Prostate gland (tissue), 2 donors: Measurements from ENCODE around the gene PRICKLE2. TPM values are rescaled to one million over a fixed set of nuclear protein-coding genes. Genes with fewer than 3 reads are reported as not detected.

Source experiments
- DNase-seq: peaks from one replicate; pipeline ENCODE4 v3.0.0-alpha.2; 2019; ENCODE audit warnings: low spot score
- H3K27ac ChIP-seq, 2 donors: fragments of 200-600 bp; sonication (generic); 2 replicates each; pipeline ENCODE4 v1.5.1; 2017 to 2019
- H3K27me3 ChIP-seq: fragments of 200-600 bp; sonication (generic); replicated peaks from 2 replicates; pipeline ENCODE4 v1.5.1; 2019; ENCODE audit not compliant: insufficient read depth
- H3K36me3 ChIP-seq, 2 donors: fragments of 200-600 bp; sonication (generic); 1 replicate in 1 of 2; 2 replicates in 1 of 2; pipeline versions ENCODE4 v1.5.1 to v1.8.1; 2017 to 2019
- H3K4me1 ChIP-seq: fragments of 200-600 bp; sonication (generic); replicated peaks from 2 replicates; pipeline ENCODE4 v1.5.1; 2019
- H3K4me3 ChIP-seq, 2 donors: fragments of 200-600 bp; sonication (generic); 2 replicates each; pipeline ENCODE4 v1.5.1; 2017 to 2019
- H3K9me3 ChIP-seq: fragments of 200-600 bp; sonication (generic); 2 replicates; pipeline ENCODE4 v1.5.1; 2017
- POLR2A ChIP-seq: fragments of 450-650 bp; IDR thresholded peaks from one replicate; pipeline ENCODE4 v1.6.1; 2016; ENCODE audit warnings: antibody characterized with exemption, mild to moderate bottlenecking
- POLR2AphosphoS5 ChIP-seq: sonication (generic); formaldehyde crosslinking; IDR thresholded peaks from one replicate; pipeline ENCODE4 v1.6.1; 2017; ENCODE audit warnings: antibody characterized with exemption
- WGBS: methylation state at CpG from one replicate; pipeline ENCODE4 v1.1.5; 2018; 5-methylcytosine and 5-hydroxymethylcytosine counted together
- intact Hi-C: fragments of 100-400 bp; cut with DNase I; formaldehyde crosslinking; loops from one replicate; pipeline ENCODE4 v1.14.2; 2022
- total RNA-seq, 2 donors: library from RNA; depleted of rRNA; stranded (reverse); fragments of >200 nt; gene quantifications; one replicate each; pipeline ENCODE4 v1.1.0, GENCODE V29; 2016
- TF ChIP-seq, protein P1 (sequence below), 4 experiments: fragments of 200-600 bp in 2 of 4; fragments of 450-650 bp in 2 of 4; sonication (generic) in 2 of 4; IDR thresholded peaks; 1 replicate in 3 of 4; 2 replicates in 1 of 4; pipeline ENCODE4 v1.5.1; 2016 to 2019; ENCODE audit warnings: antibody characterized with exemption in 4 of 4, mild to moderate bottlenecking in 2 of 4, moderate library complexity in 2 of 4

The PRICKLE2 gene
- total RNA-seq, 2 donors from 2014 or later: 11.9 to 21.0 TPM

DNA sequence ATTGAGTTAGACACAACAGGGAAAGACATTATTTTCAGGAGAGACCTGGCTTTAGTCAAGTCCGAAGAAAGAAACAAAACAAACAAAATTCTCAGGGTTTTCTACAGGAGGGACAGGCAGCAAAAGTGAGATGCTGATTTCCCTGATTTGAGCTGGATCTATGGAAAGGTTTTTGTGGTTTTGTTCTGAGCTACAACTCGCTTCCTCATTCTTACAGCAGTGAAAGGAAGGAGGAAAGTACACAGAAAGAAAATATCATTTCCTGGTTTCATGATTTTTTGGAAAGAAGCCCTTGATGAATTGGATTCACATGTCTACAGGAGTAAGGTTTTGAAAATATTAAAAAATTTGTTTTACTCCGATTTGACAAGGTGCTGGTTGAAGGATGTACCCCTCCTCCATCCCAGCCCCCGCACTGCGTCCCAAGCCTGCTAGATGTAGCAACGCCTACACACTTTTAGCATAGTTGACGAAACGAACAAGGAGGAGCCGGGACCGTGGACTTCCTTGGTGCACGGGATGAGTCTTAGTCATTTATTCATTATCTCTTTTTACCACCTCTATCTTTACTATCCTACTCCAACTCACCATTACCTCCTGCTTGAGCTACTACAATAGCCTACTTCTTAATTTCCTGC, 10.8 kb downstream of the PRICKLE2 start:
- no peaks in the 10 kb centered on the region for H3K4me1 ChIP-seq
- no peaks in the 10 kb centered on the region for H3K9me3 ChIP-seq
- intact Hi-C loops: no loop called here
- H3K4me3 ChIP-seq: peak overlapping the region in 1 of 2 donors; percentile 6
- H3K36me3 ChIP-seq: no peaks in the 10 kb centered on the region
- TF ChIP-seq, protein P1, sequence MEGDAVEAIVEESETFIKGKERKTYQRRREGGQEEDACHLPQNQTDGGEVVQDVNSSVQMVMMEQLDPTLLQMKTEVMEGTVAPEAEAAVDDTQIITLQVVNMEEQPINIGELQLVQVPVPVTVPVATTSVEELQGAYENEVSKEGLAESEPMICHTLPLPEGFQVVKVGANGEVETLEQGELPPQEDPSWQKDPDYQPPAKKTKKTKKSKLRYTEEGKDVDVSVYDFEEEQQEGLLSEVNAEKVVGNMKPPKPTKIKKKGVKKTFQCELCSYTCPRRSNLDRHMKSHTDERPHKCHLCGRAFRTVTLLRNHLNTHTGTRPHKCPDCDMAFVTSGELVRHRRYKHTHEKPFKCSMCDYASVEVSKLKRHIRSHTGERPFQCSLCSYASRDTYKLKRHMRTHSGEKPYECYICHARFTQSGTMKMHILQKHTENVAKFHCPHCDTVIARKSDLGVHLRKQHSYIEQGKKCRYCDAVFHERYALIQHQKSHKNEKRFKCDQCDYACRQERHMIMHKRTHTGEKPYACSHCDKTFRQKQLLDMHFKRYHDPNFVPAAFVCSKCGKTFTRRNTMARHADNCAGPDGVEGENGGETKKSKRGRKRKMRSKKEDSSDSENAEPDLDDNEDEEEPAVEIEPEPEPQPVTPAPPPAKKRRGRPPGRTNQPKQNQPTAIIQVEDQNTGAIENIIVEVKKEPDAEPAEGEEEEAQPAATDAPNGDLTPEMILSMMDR (IDR thresholded peaks at IDR 0.05): no peak
- TF ChIP-seq POLR2AphosphoS5: peak; percentile 51
- peak overlapping the region; percentile 66 to 69 for H3K27ac ChIP-seq
- DNase-seq: no peak
- 62% methylated on average over 11 of the region's 11 CpGs for WGBS
- no peaks in the 10 kb centered on the region for H3K27me3 ChIP-seq

GRCh38 chr3:64213962-64214379, 11.3 kb downstream of the PRICKLE2 start:
- 18% methylated on average over 8 of the region's 8 CpGs for WGBS
- intact Hi-C loops: no loop called here
- peak overlapping the region in 1 of 2 donors; percentile 6 for H3K4me3 ChIP-seq

GRCh38 chr3:64213224-64213878, 11.9 kb downstream of the PRICKLE2 start:
- no peak overlapping the region for H3K4me3 ChIP-seq
- no peaks in the 10 kb centered on the region for H3K27me3 ChIP-seq
- DNase-seq: no peak
- peak overlapping the region; percentile 66 to 69 for H3K27ac ChIP-seq
- no peaks in the 10 kb centered on the region for H3K36me3 ChIP-seq
- intact Hi-C loops: no loop called here
- no peaks in the 10 kb centered on the region for H3K9me3 ChIP-seq
- no peaks in the 10 kb centered on the region for H3K4me1 ChIP-seq
- TF ChIP-seq POLR2AphosphoS5 (no peak), POLR2A (no peak)
- TF ChIP-seq, protein P1 (IDR thresholded peaks at IDR 0.05): no peak
- WGBS: 64% methylated on average over 9 of the region's 9 CpGs

More at GRCh38 chr3:64213962-64214379, 11.3 kb downstream of the PRICKLE2 start:
- DNase-seq: no peak
- no peaks in the 10 kb centered on the region for H3K36me3 ChIP-seq
- H3K9me3 ChIP-seq: no peaks in the 10 kb centered on the region
- H3K27ac ChIP-seq: peak overlapping the region; percentile 66 to 69
- H3K4me1 ChIP-seq: no peaks in the 10 kb centered on the region
- TF ChIP-seq, protein P1 (IDR thresholded peaks at IDR 0.05): no peak
- TF ChIP-seq POLR2A (no peak), POLR2AphosphoS5 (no peak)
- no peaks in the 10 kb centered on the region for H3K27me3 ChIP-seq

DNA sequence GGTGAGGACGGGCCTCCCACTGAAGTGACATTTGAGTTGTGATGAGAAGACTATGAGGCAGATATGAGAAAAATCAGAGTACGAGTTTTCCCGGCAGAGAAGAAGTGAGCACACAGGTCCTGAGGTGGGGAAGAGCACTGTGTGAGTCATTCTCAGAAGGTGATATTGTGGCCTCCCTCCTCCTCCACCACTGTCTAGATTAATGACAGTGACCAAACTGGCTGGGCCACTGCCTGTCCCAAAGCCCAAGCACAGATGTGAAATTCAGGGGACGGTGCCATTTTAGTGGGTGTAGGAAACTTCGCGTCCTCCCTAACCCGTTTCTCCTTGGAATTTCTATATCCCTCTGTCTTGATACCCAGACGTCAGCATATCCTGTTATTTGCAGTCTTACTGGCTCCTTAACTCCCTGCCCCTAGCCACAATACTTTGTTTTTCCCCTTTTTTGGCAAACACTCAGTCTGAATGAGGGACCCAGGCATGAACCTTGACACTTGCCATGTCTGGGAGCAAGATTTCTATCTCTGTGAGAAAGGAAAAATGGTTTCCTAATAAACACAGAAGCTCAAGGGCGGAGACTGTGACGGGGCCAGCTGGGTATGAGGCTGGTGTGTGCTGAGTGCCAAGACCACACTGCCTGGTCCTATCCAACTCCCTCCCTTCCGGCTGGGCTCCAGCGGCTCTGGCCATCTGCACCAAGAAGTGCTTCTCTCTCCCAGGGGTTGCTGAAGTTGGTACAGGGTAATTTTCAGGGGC, 15.2 kb downstream of the PRICKLE2 start:
- TF ChIP-seq, protein P1 (IDR thresholded peaks at IDR 0.05): no peak
- TF ChIP-seq POLR2A (no peak), POLR2AphosphoS5 (peak; percentile 63)
- peak overlapping the region; percentile 51 to 64 for H3K27ac ChIP-seq
- no peaks in the 10 kb centered on the region for H3K36me3 ChIP-seq
- H3K4me3 ChIP-seq: no peak overlapping the region
- H3K9me3 ChIP-seq: no peaks in the 10 kb centered on the region
- no peaks in the 10 kb centered on the region for H3K4me1 ChIP-seq
- no peaks in the 10 kb centered on the region for H3K27me3 ChIP-seq
- 22% methylated on average over 12 of the region's 12 CpGs for WGBS
- peak; percentile 68 for DNase-seq
- intact Hi-C loops: loop anchor here (10.0 kb wide), 1 partner anchor 275 kb away; no protein-coding TSS in a partner anchor
